ENCODE measurements around the gene PRKCB.

- TF ChIP-seq, protein P1, sequence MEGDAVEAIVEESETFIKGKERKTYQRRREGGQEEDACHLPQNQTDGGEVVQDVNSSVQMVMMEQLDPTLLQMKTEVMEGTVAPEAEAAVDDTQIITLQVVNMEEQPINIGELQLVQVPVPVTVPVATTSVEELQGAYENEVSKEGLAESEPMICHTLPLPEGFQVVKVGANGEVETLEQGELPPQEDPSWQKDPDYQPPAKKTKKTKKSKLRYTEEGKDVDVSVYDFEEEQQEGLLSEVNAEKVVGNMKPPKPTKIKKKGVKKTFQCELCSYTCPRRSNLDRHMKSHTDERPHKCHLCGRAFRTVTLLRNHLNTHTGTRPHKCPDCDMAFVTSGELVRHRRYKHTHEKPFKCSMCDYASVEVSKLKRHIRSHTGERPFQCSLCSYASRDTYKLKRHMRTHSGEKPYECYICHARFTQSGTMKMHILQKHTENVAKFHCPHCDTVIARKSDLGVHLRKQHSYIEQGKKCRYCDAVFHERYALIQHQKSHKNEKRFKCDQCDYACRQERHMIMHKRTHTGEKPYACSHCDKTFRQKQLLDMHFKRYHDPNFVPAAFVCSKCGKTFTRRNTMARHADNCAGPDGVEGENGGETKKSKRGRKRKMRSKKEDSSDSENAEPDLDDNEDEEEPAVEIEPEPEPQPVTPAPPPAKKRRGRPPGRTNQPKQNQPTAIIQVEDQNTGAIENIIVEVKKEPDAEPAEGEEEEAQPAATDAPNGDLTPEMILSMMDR (IDR thresholded peaks at IDR 0.05 in 2 of 3, conservative IDR thresholded peaks at IDR 0.05 in 1 of 3; ENCODE audit: borderline replicate concordance in 1 of 3, insufficient read depth in 1 of 3, low read depth in 2 of 3, low read length in 2 of 3) = no peak
- TF ChIP-seq EZH2 (IDR thresholded peaks at IDR 0.05) (no peak), POLR2A (IDR thresholded peaks at IDR 0.05; ENCODE audit: borderline replicate concordance, extremely low read depth, insufficient read depth, insufficient read length) (no peak)
Measured at GRCh38 chr16:23855010-23855409, 19.2 kb downstream of the PRKCB start.

Measured in HCT116 (cell line).